Kidney (tissue), 22 donors: ENCODE results near the gene QSOX2. TPM values are rescaled to one million over a fixed set of nuclear protein-coding genes. Genes with fewer than 3 reads are reported as not detected.

Experiments
- DNase-seq, 5 donors: peaks; one replicate each; pipeline ENCODE4 v3.0.0-alpha.2; 2013 to 2020
- FAIRE-seq: peaks from 2 replicates; lab custom pipeline; 2012; peaks lifted over from hg19 to GRCh38; lab: Jason Lieb, UNC
- H3K27ac ChIP-seq, 2 donors: one replicate each; pipeline ENCODE4 v1.7.0; 2013; ENCODE audit warnings: low read depth in 2 of 2, low read length in 2 of 2, inconsistent platforms in 1 of 2
- H3K27me3 ChIP-seq: one replicate; pipeline ENCODE4 v1.7.1; 2013; ENCODE audit warnings: low read length, inconsistent platforms; ENCODE audit not compliant: control insufficient read depth, insufficient read depth
- H3K36me3 ChIP-seq, 3 donors: one replicate each; pipeline versions ENCODE4 v1.7.0 to v1.7.1; 2013; ENCODE audit warnings: low read length in 3 of 3, control low read depth in 1 of 3, inconsistent platforms in 1 of 3; ENCODE audit not compliant: insufficient read depth in 3 of 3, control insufficient read depth in 2 of 3
- H3K4me1 ChIP-seq, 3 donors: one replicate each; pipeline versions ENCODE4 v1.7.0 to v1.7.1; 2013; ENCODE audit warnings: low read length in 3 of 3, inconsistent platforms in 1 of 3, low read depth in 1 of 3; ENCODE audit not compliant: control insufficient read depth in 2 of 3, insufficient read depth in 2 of 3
- H3K4me3 ChIP-seq, 3 donors: one replicate each; pipeline versions ENCODE4 v1.7.0 to v1.8.1; 2013; ENCODE audit warnings: low read length in 3 of 3, control low read depth in 1 of 3, inconsistent platforms in 1 of 3
- H3K9ac ChIP-seq, 3 donors: one replicate each; pipeline versions ENCODE4 v1.7.0 to v1.7.1; 2013; ENCODE audit warnings: low read length in 3 of 3, control low read depth in 1 of 3, inconsistent platforms in 1 of 3
- H3K9me3 ChIP-seq, 3 donors: one replicate each; pipeline versions ENCODE4 v1.7.0 to v1.7.1; 2013; ENCODE audit warnings: low read length in 3 of 3, control low read depth in 1 of 3, inconsistent platforms in 1 of 3; ENCODE audit not compliant: control insufficient read depth in 2 of 3, insufficient read depth in 1 of 3
- intact Hi-C: fragments of 100-400 bp; cut with DNase I; formaldehyde crosslinking; loops from one replicate; pipeline ENCODE4 v1.11.1; 2022
- long read RNA-seq, 10 donors: library from polyadenylated mRNA in 1 of 10; unstranded in 1 of 10; transcript quantifications; one replicate each; pipeline ENCODE4 v2.0.0 and lab custom pipeline, GENCODE V29; 2021 to 2026
- polyA plus RNA-seq: library from polyadenylated mRNA; stranded (reverse); fragments of 350-450 nt; fragmentation: Illumina TruSeq; extraction: RNeasy Lipid Tissue Mini Kit (QIAGEN cat#74804); gene quantifications from one replicate; pipeline ENCODE4 v1.2.3, GENCODE V29; 2014; ENCODE audit warnings: low read depth, low replicate concordance; ENCODE audit not compliant: insufficient read depth
- total RNA-seq: library from RNA; stranded (reverse); fragmentation: NEBNext Ultra II Directional; extraction: Animal tissue kit (Norgen Biotek cat#: 25700); gene quantifications from one replicate; pipeline ENCODE4 v1.2.1, GENCODE V29; 2021
- TF ChIP-seq, protein P1 (sequence below): IDR thresholded peaks from 3 replicates; pipeline ENCODE4 v1.5.1; 2012; ENCODE audit warnings: mild to moderate bottlenecking, moderate library complexity, borderline replicate concordance; ENCODE audit not compliant: insufficient read depth; ENCODE audit errors: extremely low read depth
- donor health status: control.
- donor health status: control.
- donor health status: control.
- donor health status: control.
- donor health status: control.
- donor health status: DM: yes; HTN: yes; CAD: no.
- donor health status: Normal renal cell carcinoma (clear cell type).

Gene QSOX2, protein sequence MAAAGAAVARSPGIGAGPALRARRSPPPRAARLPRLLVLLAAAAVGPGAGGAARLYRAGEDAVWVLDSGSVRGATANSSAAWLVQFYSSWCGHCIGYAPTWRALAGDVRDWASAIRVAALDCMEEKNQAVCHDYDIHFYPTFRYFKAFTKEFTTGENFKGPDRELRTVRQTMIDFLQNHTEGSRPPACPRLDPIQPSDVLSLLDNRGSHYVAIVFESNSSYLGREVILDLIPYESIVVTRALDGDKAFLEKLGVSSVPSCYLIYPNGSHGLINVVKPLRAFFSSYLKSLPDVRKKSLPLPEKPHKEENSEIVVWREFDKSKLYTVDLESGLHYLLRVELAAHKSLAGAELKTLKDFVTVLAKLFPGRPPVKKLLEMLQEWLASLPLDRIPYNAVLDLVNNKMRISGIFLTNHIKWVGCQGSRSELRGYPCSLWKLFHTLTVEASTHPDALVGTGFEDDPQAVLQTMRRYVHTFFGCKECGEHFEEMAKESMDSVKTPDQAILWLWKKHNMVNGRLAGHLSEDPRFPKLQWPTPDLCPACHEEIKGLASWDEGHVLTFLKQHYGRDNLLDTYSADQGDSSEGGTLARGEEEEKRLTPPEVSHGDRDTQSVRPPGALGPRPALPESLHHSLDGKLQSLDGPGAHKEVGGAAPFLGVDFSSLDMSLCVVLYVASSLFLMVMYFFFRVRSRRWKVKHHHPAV
- total RNA-seq (10.1 TPM), polyA plus RNA-seq (4.0 TPM)
- long read RNA-seq, donor 1 = 0 reads
- long read RNA-seq, donor 2 = 0 reads
- long read RNA-seq, donor 3, full-length matches to known transcripts = 3 of 3 reads
- long read RNA-seq, donor 3, partial matches to known transcripts = 0 of 3 reads
- long read RNA-seq, donor 3, other reads (novel, unspliced or antisense) = 0 of 3 reads
- long read RNA-seq, donor 4 = 0 reads
- long read RNA-seq, donor 5 = 0 reads
- long read RNA-seq, donor 6, full-length matches to known transcripts = 1 of 1 reads
- long read RNA-seq, donor 6, partial matches to known transcripts = 0 of 1 reads
- long read RNA-seq, donor 6, other reads (novel, unspliced or antisense) = 0 of 1 reads
- long read RNA-seq, donor 7, partial matches to known transcripts = 0 of 4 reads
- long read RNA-seq, donor 7, other reads (novel, unspliced or antisense) = 4 of 4 reads
- long read RNA-seq, donor 8 = 0 reads
- long read RNA-seq, donor 9 = 0 reads
- long read RNA-seq, donor 10, full-length matches to known transcripts = 2 of 2 reads
- long read RNA-seq, donor 10, partial matches to known transcripts = 0 of 2 reads
- long read RNA-seq, donor 10, other reads (novel, unspliced or antisense) = 0 of 2 reads

DNA sequence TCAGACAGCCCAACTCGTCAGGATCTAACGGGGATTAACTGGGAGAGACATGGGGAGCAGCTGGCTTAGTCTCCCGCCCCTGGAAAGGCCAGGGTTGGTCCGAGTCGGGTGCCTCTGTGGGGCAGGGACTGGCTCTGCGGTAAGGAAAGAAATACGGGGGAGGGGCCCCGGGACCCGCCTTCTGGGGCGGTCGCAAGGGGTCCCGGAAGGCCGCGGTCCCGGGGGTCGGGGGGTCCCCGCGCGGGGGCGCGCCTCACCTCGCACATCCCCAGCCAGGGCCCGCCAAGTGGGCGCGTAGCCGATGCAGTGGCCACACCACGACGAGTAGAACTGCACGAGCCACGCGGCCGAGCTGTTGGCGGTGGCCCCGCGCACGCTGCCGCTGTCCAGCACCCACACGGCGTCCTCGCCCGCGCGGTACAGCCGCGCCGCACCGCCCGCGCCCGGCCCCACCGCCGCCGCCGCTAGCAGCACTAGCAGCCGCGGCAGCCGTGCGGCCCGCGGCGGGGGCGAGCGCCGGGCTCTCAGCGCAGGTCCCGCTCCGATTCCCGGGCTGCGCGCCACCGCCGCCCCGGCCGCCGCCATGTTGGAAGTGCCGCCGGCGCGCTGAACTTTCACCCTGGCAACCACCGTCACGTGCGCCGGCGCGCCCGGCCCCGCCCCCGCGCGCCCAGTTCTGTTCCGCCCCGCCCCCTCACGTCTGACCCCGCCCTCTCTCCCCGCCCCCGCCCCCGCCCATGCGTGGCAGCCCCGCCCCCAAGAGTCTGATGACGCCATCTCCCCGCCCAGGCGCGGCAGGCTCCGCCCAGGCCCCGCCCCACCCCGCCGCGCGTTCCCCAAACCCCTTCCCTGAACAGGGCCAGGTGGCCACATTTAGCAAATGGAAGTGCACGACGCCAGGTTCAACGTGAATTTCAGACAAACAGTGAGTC is at the start of gene QSOX2:
Gene QSOX2, minus strand, starts transcription at position 594 of the 932 bp plus-strand sequence. Its CDS starts 9 bp downstream, at position 585.
- Histone ChIP-seq H3K9me3 (no peaks in the 10 kb centered on the region), H3K9ac (peak within 1 kb of the TSS; percentile 39 to 65 (median 48)), H3K4me1 (peaks cover 3 to 13% (median 12%) of the 10 kb centered on the region in 3 donors), H3K4me3 (peak within 1 kb of the TSS; percentile 71 to 83 (median 79)), H3K27me3 (no peaks in the 10 kb centered on the region), H3K27ac (no peak within 1 kb of the TSS), H3K36me3 (no peaks in the 10 kb centered on the region)
- peak; percentile 86 to 94 (median 89) for DNase-seq
- TF ChIP-seq, protein P1, sequence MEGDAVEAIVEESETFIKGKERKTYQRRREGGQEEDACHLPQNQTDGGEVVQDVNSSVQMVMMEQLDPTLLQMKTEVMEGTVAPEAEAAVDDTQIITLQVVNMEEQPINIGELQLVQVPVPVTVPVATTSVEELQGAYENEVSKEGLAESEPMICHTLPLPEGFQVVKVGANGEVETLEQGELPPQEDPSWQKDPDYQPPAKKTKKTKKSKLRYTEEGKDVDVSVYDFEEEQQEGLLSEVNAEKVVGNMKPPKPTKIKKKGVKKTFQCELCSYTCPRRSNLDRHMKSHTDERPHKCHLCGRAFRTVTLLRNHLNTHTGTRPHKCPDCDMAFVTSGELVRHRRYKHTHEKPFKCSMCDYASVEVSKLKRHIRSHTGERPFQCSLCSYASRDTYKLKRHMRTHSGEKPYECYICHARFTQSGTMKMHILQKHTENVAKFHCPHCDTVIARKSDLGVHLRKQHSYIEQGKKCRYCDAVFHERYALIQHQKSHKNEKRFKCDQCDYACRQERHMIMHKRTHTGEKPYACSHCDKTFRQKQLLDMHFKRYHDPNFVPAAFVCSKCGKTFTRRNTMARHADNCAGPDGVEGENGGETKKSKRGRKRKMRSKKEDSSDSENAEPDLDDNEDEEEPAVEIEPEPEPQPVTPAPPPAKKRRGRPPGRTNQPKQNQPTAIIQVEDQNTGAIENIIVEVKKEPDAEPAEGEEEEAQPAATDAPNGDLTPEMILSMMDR = no peak
- intact Hi-C loops = no loop called here
- no peak for FAIRE-seq

DNA sequence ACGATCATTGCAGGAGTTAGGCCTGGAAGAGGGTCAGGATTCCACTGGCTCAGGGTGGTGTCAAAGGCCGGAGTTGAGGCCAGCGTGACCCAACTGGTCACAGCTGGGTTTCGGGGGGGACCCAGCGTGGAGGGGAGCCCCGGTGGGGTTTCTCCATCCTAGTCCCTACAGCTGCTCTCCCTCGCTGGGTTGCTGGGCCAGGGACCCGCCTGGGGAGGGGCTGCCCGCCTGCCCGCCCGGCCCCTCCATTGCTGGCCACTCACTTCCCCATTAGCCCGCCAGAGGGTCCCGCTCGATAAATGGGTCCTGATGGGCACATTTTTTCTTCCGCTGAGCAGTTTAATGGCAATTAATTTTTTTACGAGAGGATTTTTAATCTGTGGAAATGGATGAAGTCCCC is 49.4 kb upstream of the QSOX2 start:
- peak in 1 of 5 donors; percentile 64 for DNase-seq
- H3K9ac ChIP-seq = no peak overlapping the region

More for the DNA sequence above, 49.4 kb upstream of the QSOX2 start:
- no peak overlapping the region for H3K27ac ChIP-seq
- no peaks in the 10 kb centered on the region for H3K36me3 ChIP-seq
- H3K4me3 ChIP-seq = no peak overlapping the region
- intact Hi-C loops = no loop called here
- no peaks in the 10 kb centered on the region for H3K9me3 ChIP-seq
- peaks cover 0 to 4% (median 0%) of the 10 kb centered on the region in 3 donors for H3K4me1 ChIP-seq
- no peak for FAIRE-seq
- TF ChIP-seq, protein P1 = no peak
- no peaks in the 10 kb centered on the region for H3K27me3 ChIP-seq
